Tibial nerve (tissue), 4 donors: ENCODE results near the gene TAF1A. TPM values are rescaled to one million over a fixed set of nuclear protein-coding genes. Genes with fewer than 3 reads are reported as not detected.

Source experiments
- DNase-seq, 2 donors: peaks; one replicate each; pipeline ENCODE4 v3.0.0-alpha.2; 2019; ENCODE audit warnings: low spot score in 2 of 2
- H3K27ac ChIP-seq, 4 donors: fragments of 200-600 bp; sonication (generic) in 3 of 4; one replicate each; pipeline ENCODE4 v1.5.1; 2017 to 2019; ENCODE audit warnings: mild to moderate bottlenecking in 1 of 4
- H3K27me3 ChIP-seq, 2 donors: fragments of 200-600 bp; sonication (generic) in 1 of 2; one replicate each; pipeline versions ENCODE4 v1.5.1 to v1.6.0; 2017 to 2019
- H3K36me3 ChIP-seq, 3 donors: fragments of 200-600 bp; sonication (generic); one replicate each; pipeline ENCODE4 v1.5.1; 2018 to 2019
- H3K4me1 ChIP-seq, 4 donors: fragments of 200-600 bp; sonication (generic) in 3 of 4; one replicate each; pipeline ENCODE4 v1.5.1; 2017 to 2019
- H3K4me3 ChIP-seq, 4 donors: fragments of 200-600 bp; sonication (generic) in 3 of 4; one replicate each; pipeline ENCODE4 v1.5.1; 2017 to 2019; ENCODE audit warnings: mild to moderate bottlenecking in 1 of 4, moderate library complexity in 1 of 4
- H3K9me3 ChIP-seq, 4 donors: fragments of 200-600 bp; sonication (generic) in 3 of 4; one replicate each; pipeline ENCODE4 v1.5.1; 2017 to 2019
- CTCF ChIP-seq, 5 experiments: fragments of 200-600 bp in 3 of 5; fragments of 450-650 bp in 2 of 5; sonication (generic) in 3 of 5; IDR thresholded peaks; one replicate each; pipeline ENCODE4 v1.5.1; 2016 to 2019; ENCODE audit warnings: antibody characterized with exemption in 5 of 5, mild to moderate bottlenecking in 3 of 5, moderate library complexity in 2 of 5
- EP300 ChIP-seq, 2 donors: sonication (generic); formaldehyde crosslinking; IDR thresholded peaks; one replicate each; pipeline ENCODE4 v1.6.1; 2017; ENCODE audit warnings: antibody characterized with exemption in 2 of 2, mild to moderate bottlenecking in 1 of 2
- POLR2A ChIP-seq, 2 donors: fragments of 450-650 bp; IDR thresholded peaks; one replicate each; pipeline ENCODE4 v1.6.1; 2017; ENCODE audit warnings: antibody characterized with exemption in 2 of 2, mild to moderate bottlenecking in 2 of 2, moderate library complexity in 2 of 2
- WGBS, 2 donors: methylation state at CpG; one replicate each; pipeline ENCODE4 v1.1.5; 2018; 5-methylcytosine and 5-hydroxymethylcytosine counted together
- total RNA-seq, 4 donors: library from RNA; depleted of rRNA; stranded (reverse); fragments of >200 nt; gene quantifications; one replicate each; pipeline ENCODE4 v1.1.0, GENCODE V29; 2016

The TAF1A gene
- total RNA-seq, 4 donors from 2014 or later, result 3.9 to 14.4 (median 8.0) TPM

- peaks cover 0 to 74% (median 0%) of the 10 kb centered on the region in 3 donors for H3K36me3 ChIP-seq
- no peak for DNase-seq
- H3K27me3 ChIP-seq, result no peaks in the 10 kb centered on the region
- no peaks in the 10 kb centered on the region for H3K4me1 ChIP-seq
- no peak overlapping the region for H3K4me3 ChIP-seq
- no peaks in the 10 kb centered on the region for H3K9me3 ChIP-seq
- WGBS, 2 donors, result 89 to 100% methylated on average over 1 of the region's 1 CpG
- TF ChIP-seq EP300 (IDR thresholded peaks at IDR 0.05) (no peak), CTCF (IDR thresholded peaks at IDR 0.05) (no peak), POLR2A (IDR thresholded peaks at IDR 0.05) (no peak)
- H3K27ac ChIP-seq, result no peak overlapping the region
Measured at GRCh38 chr1:222561656-222562055, 28.1 kb downstream of the TAF1A start.

- 84 to 90% methylated on average over 7 of the region's 7 CpGs for WGBS, 2 donors
- H3K27ac ChIP-seq, result no peak overlapping the region
- no peak overlapping the region for H3K4me3 ChIP-seq
- no peaks in the 10 kb centered on the region for H3K27me3 ChIP-seq
- TF ChIP-seq CTCF (IDR thresholded peaks at IDR 0.05) (no peak), POLR2A (IDR thresholded peaks at IDR 0.05) (no peak), EP300 (IDR thresholded peaks at IDR 0.05) (no peak)
- DNase-seq, result no peak
- peaks cover 0 to 71% (median 0%) of the 10 kb centered on the region in 3 donors for H3K36me3 ChIP-seq
- H3K4me1 ChIP-seq, result no peaks in the 10 kb centered on the region
- H3K9me3 ChIP-seq, result no peaks in the 10 kb centered on the region
Measured at GRCh38 chr1:222557574-222557973, 32.2 kb downstream of the TAF1A start.

GRCh38 chr1:222557148-222557547 lies 32.6 kb downstream of the TAF1A start:
- WGBS, 2 donors, result 67 to 69% methylated on average over 6 of the region's 6 CpGs
- peaks cover 0 to 67% (median 0%) of the 10 kb centered on the region in 3 donors for H3K36me3 ChIP-seq

GRCh38 chr1:222555992-222556615 lies 33.6 kb downstream of the TAF1A start:
- TF ChIP-seq EP300 (IDR thresholded peaks at IDR 0.05), result no peak
- no peak for TF ChIP-seq CTCF (IDR thresholded peaks at IDR 0.05)
- TF ChIP-seq POLR2A (IDR thresholded peaks at IDR 0.05), result no peak
- Histone ChIP-seq H3K36me3 (peaks cover 0 to 61% (median 0%) of the 10 kb centered on the region in 3 donors), H3K27me3 (no peaks in the 10 kb centered on the region), H3K27ac (no peak overlapping the region), H3K9me3 (no peaks in the 10 kb centered on the region), H3K4me3 (no peak overlapping the region), H3K4me1 (no peaks in the 10 kb centered on the region)
- DNase-seq, result no peak
- WGBS, 2 donors, result 73 to 82% methylated on average over 2 of the region's 2 CpGs

More at GRCh38 chr1:222557148-222557547, 32.6 kb downstream of the TAF1A start:
- TF ChIP-seq EP300 (IDR thresholded peaks at IDR 0.05) (no peak), POLR2A (IDR thresholded peaks at IDR 0.05) (no peak), CTCF (IDR thresholded peaks at IDR 0.05) (no peak)
- Histone ChIP-seq H3K9me3 (no peaks in the 10 kb centered on the region), H3K27ac (no peak overlapping the region), H3K27me3 (no peaks in the 10 kb centered on the region), H3K4me3 (no peak overlapping the region), H3K4me1 (no peaks in the 10 kb centered on the region)
- DNase-seq, result no peak

GRCh38 chr1:222554177-222554576 lies 35.6 kb downstream of the TAF1A start:
- DNase-seq, result no peak
- no peaks in the 10 kb centered on the region for H3K27me3 ChIP-seq
- H3K4me3 ChIP-seq, result no peak overlapping the region
- H3K9me3 ChIP-seq, result no peaks in the 10 kb centered on the region
- 91 to 94% methylated on average over 5 of the region's 5 CpGs for whole genome bisulfite sequencing, 2 donors
- H3K36me3 ChIP-seq, result peaks cover 0 to 42% (median 0%) of the 10 kb centered on the region in 3 donors
- no peaks in the 10 kb centered on the region for H3K4me1 ChIP-seq
- H3K27ac ChIP-seq, result no peak overlapping the region
- TF ChIP-seq CTCF (IDR thresholded peaks at IDR 0.05), result no peak
- no peak for TF ChIP-seq EP300 (IDR thresholded peaks at IDR 0.05)
- TF ChIP-seq POLR2A (IDR thresholded peaks at IDR 0.05), result no peak
